Measurements from ENCODE around the gene KCNMB2.

GRCh38 chr3:178841011-178841410 lies 304.8 kb downstream of the KCNMB2 start:
- TF ChIP-seq, protein P1, sequence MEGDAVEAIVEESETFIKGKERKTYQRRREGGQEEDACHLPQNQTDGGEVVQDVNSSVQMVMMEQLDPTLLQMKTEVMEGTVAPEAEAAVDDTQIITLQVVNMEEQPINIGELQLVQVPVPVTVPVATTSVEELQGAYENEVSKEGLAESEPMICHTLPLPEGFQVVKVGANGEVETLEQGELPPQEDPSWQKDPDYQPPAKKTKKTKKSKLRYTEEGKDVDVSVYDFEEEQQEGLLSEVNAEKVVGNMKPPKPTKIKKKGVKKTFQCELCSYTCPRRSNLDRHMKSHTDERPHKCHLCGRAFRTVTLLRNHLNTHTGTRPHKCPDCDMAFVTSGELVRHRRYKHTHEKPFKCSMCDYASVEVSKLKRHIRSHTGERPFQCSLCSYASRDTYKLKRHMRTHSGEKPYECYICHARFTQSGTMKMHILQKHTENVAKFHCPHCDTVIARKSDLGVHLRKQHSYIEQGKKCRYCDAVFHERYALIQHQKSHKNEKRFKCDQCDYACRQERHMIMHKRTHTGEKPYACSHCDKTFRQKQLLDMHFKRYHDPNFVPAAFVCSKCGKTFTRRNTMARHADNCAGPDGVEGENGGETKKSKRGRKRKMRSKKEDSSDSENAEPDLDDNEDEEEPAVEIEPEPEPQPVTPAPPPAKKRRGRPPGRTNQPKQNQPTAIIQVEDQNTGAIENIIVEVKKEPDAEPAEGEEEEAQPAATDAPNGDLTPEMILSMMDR (IDR thresholded peaks at IDR 0.05): no peak
- no peak for TF ChIP-seq POLR2A (IDR thresholded peaks at IDR 0.05)
